ENCODE measurements around the gene PTRHD1. TPM values are rescaled to one million over a fixed set of nuclear protein-coding genes. Genes with fewer than 3 reads are reported as not detected.

Gene PTRHD1
- total RNA-seq, 1 experiment from 2014 or later, result 23.6 TPM

GRCh38 chr2:24756789-24757188 is 36.4 kb downstream of the PTRHD1 start:
- Histone ChIP-seq H2AFZ (no peak overlapping the region), H3K27me3 (ENCODE audit: insufficient read depth, low read depth) (no peaks in the 10 kb centered on the region), H3F3A (ENCODE audit: insufficient read depth, low read depth) (no peaks in the 10 kb centered on the region), H3K27ac (no peak overlapping the region), H3K4me2 (no peak overlapping the region), H3K79me2 (ENCODE audit: low read depth) (no peaks in the 10 kb centered on the region), H3K4me1 (replicated peaks; ENCODE audit: insufficient read depth) (no peaks in the 10 kb centered on the region), H4K20me1 (ENCODE audit: insufficient read depth) (no peaks in the 10 kb centered on the region), H3K36me3 (ENCODE audit: low read depth) (no peaks in the 10 kb centered on the region), H3K9me3 (ENCODE audit: insufficient read depth, low read depth) (no peaks in the 10 kb centered on the region), H3K4me3 (no peak overlapping the region), H3K9me2 (ENCODE audit: insufficient read depth) (no peaks in the 10 kb centered on the region)
- ChIA-PET POLR2A (ENCODE audit: unreplicated experiment) (no interaction called here), CTCF (no interaction called here)
- no peak for DNase-seq
- intact Hi-C loops (cut with micrococcal nuclease; ENCODE audit: unreplicated experiment), result no loop called here
- TF ChIP-seq CTCF (conservative IDR thresholded peaks at IDR 0.05) (no peak), EZH2 (IDR thresholded peaks at IDR 0.05; ENCODE audit: low read depth) (no peak)
- BruUV-seq (replicated peaks), result no TSS peak

GRCh38 chr2:24754985-24755705 is 38.0 kb downstream of the PTRHD1 start:
- Histone ChIP-seq H3K4me2 (no peak overlapping the region), H3K9me2 (ENCODE audit: insufficient read depth) (no peaks in the 10 kb centered on the region), H3K9me3 (ENCODE audit: insufficient read depth, low read depth) (no peaks in the 10 kb centered on the region), H3K36me3 (ENCODE audit: low read depth) (no peaks in the 10 kb centered on the region), H3F3A (ENCODE audit: insufficient read depth, low read depth) (no peaks in the 10 kb centered on the region), H3K79me2 (ENCODE audit: low read depth) (no peaks in the 10 kb centered on the region), H2AFZ (no peak overlapping the region), H3K27ac (no peak overlapping the region), H3K27me3 (ENCODE audit: insufficient read depth, low read depth) (no peaks in the 10 kb centered on the region), H4K20me1 (ENCODE audit: insufficient read depth) (no peaks in the 10 kb centered on the region), H3K4me3 (no peak overlapping the region), H3K4me1 (replicated peaks; ENCODE audit: insufficient read depth) (no peaks in the 10 kb centered on the region)
- intact Hi-C loops (cut with micrococcal nuclease; ENCODE audit: unreplicated experiment), result no loop called here
- CTCF ChIA-PET, result no interaction called here
- DNase-seq, result no peak
- no peak for TF ChIP-seq CTCF (conservative IDR thresholded peaks at IDR 0.05)
- TF ChIP-seq EZH2 (IDR thresholded peaks at IDR 0.05; ENCODE audit: low read depth), result no peak
- POLR2A ChIA-PET (ENCODE audit: unreplicated experiment), result interaction anchor here (0.6 kb wide), 1 partner anchor 55 kb away, joined by 3 read pairs; no protein-coding TSS in a partner anchor
- no TSS peak for BruUV-seq (replicated peaks)

- no peak overlapping the region for H3K27ac ChIP-seq
- no peaks in the 10 kb centered on the region for H4K20me1 ChIP-seq (ENCODE audit: insufficient read depth)
- H3F3A ChIP-seq (ENCODE audit: insufficient read depth, low read depth), result no peaks in the 10 kb centered on the region
- ChIA-PET POLR2A (ENCODE audit: unreplicated experiment) (no interaction called here), CTCF (no interaction called here)
- no peaks in the 10 kb centered on the region for H3K9me2 ChIP-seq (ENCODE audit: insufficient read depth)
- no peaks in the 10 kb centered on the region for H3K9me3 ChIP-seq (ENCODE audit: insufficient read depth, low read depth)
- TF ChIP-seq EZH2 (IDR thresholded peaks at IDR 0.05; ENCODE audit: low read depth), result no peak
- TF ChIP-seq CTCF (conservative IDR thresholded peaks at IDR 0.05), result no peak
- no peak overlapping the region for H3K4me3 ChIP-seq
- no peak for DNase-seq
- no peaks in the 10 kb centered on the region for H3K4me1 ChIP-seq (replicated peaks; ENCODE audit: insufficient read depth)
- H3K27me3 ChIP-seq (ENCODE audit: insufficient read depth, low read depth), result no peaks in the 10 kb centered on the region
- H3K36me3 ChIP-seq (ENCODE audit: low read depth), result no peaks in the 10 kb centered on the region
- H3K79me2 ChIP-seq (ENCODE audit: low read depth), result no peaks in the 10 kb centered on the region
- intact Hi-C loops (cut with micrococcal nuclease; ENCODE audit: unreplicated experiment), result no loop called here
- no TSS peak for BruUV-seq (replicated peaks)
- H3K4me2 ChIP-seq, result no peak overlapping the region
- no peak overlapping the region for H2AFZ ChIP-seq
Measured at GRCh38 chr2:24749069-24749691, 44.0 kb downstream of the PTRHD1 start.
